WERI-Rb-1 (cell line): ENCODE results near the gene PDE4B.

Experiments
- DNase-seq: peaks from one replicate; pipeline ENCODE4 v3.0.0-alpha.2; 2020
- H3K27ac ChIP-seq: fragments of 250-450 bp; sonication (Bioruptor Pico); 2 replicates; pipeline ENCODE4 v1.5.1; 2020; ENCODE audit warnings: mild to moderate bottlenecking, moderate library complexity
- H3K27me3 ChIP-seq: fragments of 250-450 bp; sonication (Bioruptor Pico); 2 replicates; pipeline ENCODE4 v1.5.1; 2021; ENCODE audit warnings: mild to moderate bottlenecking, low read depth, moderate library complexity; ENCODE audit not compliant: insufficient read depth, severe bottlenecking
- H3K36me3 ChIP-seq: fragments of 250-450 bp; sonication (Bioruptor Pico); 2 replicates; pipeline ENCODE4 v1.5.1; 2020; ENCODE audit warnings: mild to moderate bottlenecking, moderate library complexity
- H3K4me3 ChIP-seq: 2 replicates; pipeline ENCODE4 v1.5.1; 2011; ENCODE audit warnings: low read depth, mild to moderate bottlenecking, control low read depth, low read length
- H3K9me3 ChIP-seq: fragments of 250-450 bp; sonication (Bioruptor Pico); 2 replicates; pipeline ENCODE4 v1.5.1; 2021; ENCODE audit warnings: mild to moderate bottlenecking, moderate library complexity; ENCODE audit not compliant: severe bottlenecking
- TF ChIP-seq, protein P1 (sequence below): IDR thresholded peaks from 2 replicates; pipeline ENCODE4 v1.5.1; 2011; ENCODE audit warnings: low read depth, mild to moderate bottlenecking, control low read depth, inconsistent platforms, low read length

Gene PDE4B

DNA sequence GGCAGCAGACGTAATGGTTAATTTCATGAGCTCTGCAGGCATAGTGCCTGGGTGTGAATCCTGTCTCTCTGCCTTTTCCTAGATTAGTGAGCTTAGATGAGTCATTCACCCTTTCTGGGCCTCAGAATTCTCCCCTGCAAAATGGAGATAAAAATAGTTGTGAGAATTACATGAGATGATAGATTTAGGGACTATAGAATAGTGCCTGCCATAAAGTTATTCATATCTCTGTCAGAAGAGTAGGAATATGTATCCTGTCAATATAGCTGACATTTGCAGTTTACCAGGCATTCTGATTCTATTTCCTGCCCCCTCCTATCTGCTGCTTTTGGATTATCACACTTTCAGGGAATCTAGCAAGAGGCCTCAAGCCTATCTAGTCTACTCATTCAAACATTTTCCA is 112.0 kb downstream of the PDE4B start:
- no peak overlapping the region for H3K4me3 ChIP-seq
- DNase-seq = no peak
- no peaks in the 10 kb centered on the region for H3K9me3 ChIP-seq
- no peak overlapping the region for H3K27ac ChIP-seq
- TF ChIP-seq, protein P1, sequence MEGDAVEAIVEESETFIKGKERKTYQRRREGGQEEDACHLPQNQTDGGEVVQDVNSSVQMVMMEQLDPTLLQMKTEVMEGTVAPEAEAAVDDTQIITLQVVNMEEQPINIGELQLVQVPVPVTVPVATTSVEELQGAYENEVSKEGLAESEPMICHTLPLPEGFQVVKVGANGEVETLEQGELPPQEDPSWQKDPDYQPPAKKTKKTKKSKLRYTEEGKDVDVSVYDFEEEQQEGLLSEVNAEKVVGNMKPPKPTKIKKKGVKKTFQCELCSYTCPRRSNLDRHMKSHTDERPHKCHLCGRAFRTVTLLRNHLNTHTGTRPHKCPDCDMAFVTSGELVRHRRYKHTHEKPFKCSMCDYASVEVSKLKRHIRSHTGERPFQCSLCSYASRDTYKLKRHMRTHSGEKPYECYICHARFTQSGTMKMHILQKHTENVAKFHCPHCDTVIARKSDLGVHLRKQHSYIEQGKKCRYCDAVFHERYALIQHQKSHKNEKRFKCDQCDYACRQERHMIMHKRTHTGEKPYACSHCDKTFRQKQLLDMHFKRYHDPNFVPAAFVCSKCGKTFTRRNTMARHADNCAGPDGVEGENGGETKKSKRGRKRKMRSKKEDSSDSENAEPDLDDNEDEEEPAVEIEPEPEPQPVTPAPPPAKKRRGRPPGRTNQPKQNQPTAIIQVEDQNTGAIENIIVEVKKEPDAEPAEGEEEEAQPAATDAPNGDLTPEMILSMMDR = no peak
- no peaks in the 10 kb centered on the region for H3K27me3 ChIP-seq
- no peaks in the 10 kb centered on the region for H3K36me3 ChIP-seq

DNA sequence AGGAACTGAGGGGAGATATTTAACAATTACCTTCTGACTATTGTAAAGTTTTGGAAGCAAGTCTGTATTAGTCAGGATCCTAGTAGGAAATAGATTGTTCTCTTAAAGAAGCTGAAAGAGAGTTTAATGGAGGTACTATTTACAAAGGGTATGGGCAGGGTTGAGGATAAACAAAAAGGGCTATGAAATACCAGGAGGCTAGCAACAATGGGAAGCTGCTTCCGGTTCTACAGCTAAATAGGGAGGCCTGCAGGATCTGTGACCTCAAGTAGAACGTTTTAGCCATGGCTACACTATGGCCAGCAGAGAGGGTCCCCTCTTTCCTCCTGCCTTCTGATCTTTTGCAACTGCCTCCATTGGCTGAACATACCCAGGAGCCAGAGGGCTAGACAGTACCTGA is 117.7 kb downstream of the PDE4B start:
- Histone ChIP-seq H3K9me3 (no peaks in the 10 kb centered on the region), H3K27ac (no peak overlapping the region), H3K4me3 (no peak overlapping the region), H3K27me3 (no peaks in the 10 kb centered on the region), H3K36me3 (no peaks in the 10 kb centered on the region)
- TF ChIP-seq, protein P1 = no peak
- DNase-seq = no peak

DNA sequence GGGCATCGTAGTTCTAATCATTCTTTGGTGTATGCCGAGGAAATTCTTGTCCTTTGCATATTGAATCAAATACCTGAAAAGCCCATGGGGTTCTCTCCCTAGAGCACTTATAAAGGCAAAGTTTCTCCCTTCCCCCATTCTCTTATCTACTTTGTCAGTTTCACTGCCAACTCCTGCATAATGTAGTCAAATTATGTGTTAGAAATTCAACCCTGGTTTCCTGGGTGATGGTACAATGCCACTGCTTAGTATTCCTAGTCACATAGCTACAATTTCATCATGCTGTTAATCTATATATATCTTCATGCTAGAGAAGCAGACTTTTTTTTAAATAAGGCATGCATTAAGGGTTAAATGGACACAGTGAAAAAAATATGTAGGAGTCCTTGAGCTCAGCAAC is 119.0 kb downstream of the PDE4B start:
- no peak for DNase-seq
- Histone ChIP-seq H3K27me3 (no peaks in the 10 kb centered on the region), H3K9me3 (no peaks in the 10 kb centered on the region), H3K27ac (no peak overlapping the region), H3K4me3 (no peak overlapping the region), H3K36me3 (no peaks in the 10 kb centered on the region)
- TF ChIP-seq, protein P1 = no peak

DNA sequence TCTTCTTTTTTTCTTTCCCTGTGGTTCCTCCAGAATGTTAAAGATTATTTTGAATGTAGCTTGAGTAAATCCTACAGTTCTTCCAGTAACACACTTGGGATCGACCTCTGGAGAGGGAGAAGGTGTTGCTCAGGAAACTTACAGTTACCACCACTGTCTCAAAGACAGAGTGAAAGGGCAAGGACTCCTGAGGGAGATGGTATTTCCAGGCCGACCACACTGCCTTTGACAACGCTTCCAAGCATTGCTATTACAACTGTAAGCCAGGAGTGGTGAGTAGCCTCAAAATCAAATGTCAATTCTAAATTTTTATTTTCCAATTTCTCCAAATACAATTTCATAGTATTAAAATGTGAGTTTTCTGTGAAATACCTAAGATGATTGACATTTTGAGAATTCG is 125.9 kb downstream of the PDE4B start:
- TF ChIP-seq, protein P1 = no peak
- no peak for DNase-seq
- no peaks in the 10 kb centered on the region for H3K27me3 ChIP-seq

DNA sequence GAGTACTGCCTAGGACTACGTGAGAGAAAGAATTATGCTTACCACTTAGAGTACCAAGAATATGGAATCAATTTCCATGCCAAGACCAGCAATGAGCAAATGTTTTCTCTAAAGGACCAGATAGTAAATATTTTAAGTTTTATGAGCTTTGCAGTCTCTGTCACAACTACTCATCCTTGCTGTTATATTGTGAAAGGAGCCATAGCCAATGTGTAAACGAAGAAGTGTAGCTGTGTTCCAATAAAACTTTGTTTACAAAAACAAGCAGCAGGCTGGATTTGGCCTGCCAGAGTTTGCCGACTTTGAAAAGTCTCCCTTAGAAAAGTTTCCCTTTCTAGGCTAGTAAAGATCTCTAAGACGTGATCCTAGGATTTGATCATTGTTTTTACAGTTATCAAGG is 128.8 kb downstream of the PDE4B start:
- Histone ChIP-seq H3K36me3 (no peaks in the 10 kb centered on the region), H3K27me3 (no peaks in the 10 kb centered on the region), H3K9me3 (no peaks in the 10 kb centered on the region), H3K27ac (no peak overlapping the region), H3K4me3 (no peak overlapping the region)
- no peak for DNase-seq
- TF ChIP-seq, protein P1 = no peak

More for the DNA sequence above, 125.9 kb downstream of the PDE4B start:
- Histone ChIP-seq H3K4me3 (no peak overlapping the region), H3K27ac (no peak overlapping the region), H3K36me3 (no peaks in the 10 kb centered on the region), H3K9me3 (no peaks in the 10 kb centered on the region)

DNA sequence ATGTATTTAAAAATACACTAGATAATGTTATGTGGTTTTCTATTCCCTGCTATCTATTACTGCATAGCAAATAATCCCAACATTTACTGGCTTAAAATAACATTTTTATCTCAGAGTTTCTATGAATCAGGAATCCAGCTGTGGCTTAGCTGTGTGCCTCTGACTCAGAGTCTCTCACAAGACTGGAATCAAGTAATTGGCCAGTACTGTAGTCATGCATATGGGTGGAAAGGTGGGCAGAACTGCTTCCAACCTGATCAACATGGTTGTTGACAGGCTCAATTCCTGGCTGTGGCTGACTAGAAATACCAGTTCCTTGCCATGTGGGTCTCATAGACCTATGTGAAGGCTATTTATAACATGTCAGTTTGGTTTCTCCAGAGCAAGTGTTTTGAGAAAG is 131.8 kb downstream of the PDE4B start:
- TF ChIP-seq, protein P1 = no peak
- DNase-seq = no peak
- no peaks in the 10 kb centered on the region for H3K36me3 ChIP-seq
- H3K27me3 ChIP-seq = no peaks in the 10 kb centered on the region
- H3K27ac ChIP-seq = no peak overlapping the region
- H3K9me3 ChIP-seq = no peaks in the 10 kb centered on the region
- no peak overlapping the region for H3K4me3 ChIP-seq
